GM19324 (cell line): ENCODE measurements around the gene SLC1A4.
A peak's percentile ranks its signal among the peaks of the same experiment; 100 is the strongest.

Experiments used
- ATAC-seq: cut with Tn5 transposase; IDR thresholded peaks from one replicate; pipeline ENCODE4 v1.9.1; 2021; ENCODE audit warnings: mild to moderate bottlenecking, moderate library complexity; ENCODE audit not compliant: unreplicated experiment, low FRiP score

The SLC1A4 gene

DNA sequence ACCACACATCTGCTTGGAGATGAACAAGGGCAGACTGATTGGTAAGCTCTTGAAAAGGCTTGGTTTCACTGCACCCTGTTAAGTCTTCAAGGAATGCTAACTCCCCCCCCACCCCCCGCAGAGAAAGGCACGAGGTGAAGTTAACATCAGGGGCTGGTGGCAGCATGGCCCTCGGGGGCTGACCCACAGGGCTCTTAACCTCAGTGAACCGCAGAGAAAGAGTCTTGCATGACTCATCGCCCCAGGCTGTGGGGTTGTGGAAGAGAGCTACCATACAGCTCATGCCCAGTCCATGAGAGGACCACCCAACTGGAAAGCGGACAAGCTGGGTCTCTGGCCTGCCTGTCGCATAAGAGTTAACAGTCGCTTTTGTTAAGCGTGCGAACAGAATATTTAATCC is 56.5 kb downstream of the SLC1A4 start:
- no peak for ATAC-seq

GRCh38 chr2:65046633-65047407 is 57.6 kb downstream of the SLC1A4 start:
- ATAC-seq, result no peak

- ATAC-seq, result no peak
Observed at GRCh38 chr2:65049010-65049639, 59.9 kb downstream of the SLC1A4 start.

DNA sequence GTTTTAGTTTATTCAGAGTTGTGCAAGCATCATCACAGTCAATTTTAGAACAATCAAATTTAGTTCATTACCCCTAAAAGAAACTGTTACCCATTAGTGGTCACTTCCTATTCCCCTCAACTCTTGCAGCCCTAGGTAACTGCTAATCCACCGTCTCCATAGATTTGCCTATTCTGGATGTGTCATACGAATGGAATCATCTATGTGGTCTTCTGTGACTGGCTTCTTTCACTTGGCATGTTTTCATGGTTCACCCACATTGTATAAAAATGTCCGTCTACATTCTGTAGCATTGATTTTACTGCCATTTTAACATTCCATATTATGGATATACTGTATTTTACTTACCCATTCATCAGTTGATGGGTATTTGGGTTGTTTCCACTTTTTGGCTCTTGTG is 61.7 kb downstream of the SLC1A4 start:
- ATAC-seq, result no peak

GRCh38 chr2:65053199-65053598 is 64.0 kb downstream of the SLC1A4 start:
- ATAC-seq, result peak; percentile 42

GRCh38 chr2:65054749-65055421 is 65.7 kb downstream of the SLC1A4 start:
- no peak for ATAC-seq

GRCh38 chr2:65055422-65056214 is 66.4 kb downstream of the SLC1A4 start:
- peak; percentile 33 for ATAC-seq

DNA sequence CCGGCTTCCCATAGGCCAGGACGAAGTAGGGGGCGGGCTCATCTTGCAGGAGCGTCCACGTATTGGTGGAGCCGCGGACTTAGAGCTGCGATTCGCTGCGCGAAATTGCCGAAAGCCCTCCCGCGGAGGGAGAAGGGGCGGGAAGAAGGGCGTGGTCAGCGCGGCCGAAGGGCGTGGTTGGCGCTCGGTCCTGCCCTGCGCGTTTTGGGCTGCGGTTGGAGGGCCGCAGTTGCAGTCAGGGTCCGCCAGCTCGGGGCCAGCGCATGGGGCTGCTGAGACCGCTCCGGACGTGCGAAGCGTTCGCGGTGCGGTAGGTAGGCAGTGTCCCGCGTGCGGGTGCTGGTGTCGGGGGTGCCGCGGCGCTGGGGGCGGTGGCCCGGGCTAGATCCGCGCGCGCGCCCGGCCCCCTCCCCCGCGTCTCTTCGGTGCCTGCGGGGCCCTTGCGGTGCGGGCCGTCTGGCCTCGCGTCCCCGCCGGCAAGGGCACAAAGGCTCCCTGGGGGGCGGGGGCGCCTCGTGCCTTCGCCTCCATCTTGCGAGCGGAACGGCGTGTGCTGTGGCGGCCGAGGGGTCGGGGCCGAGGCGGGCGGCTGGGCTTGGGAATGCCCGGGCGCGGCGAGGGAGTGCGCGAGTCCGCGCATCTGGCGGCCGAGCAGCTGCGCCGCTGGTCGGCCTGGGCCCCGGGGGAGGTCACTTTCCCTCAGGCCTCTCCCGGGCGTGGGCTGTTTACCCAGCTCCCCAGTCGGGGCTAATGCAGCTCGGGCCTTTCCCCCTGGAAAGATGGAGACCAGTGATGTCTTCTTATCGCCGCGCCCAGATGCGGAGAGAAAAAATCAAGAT is 67.2 kb downstream of the SLC1A4 start, which contains the start of gene CEP68:
Gene CEP68 (plus strand): TSS at position 202 of the 839 bp plus-strand sequence. CDS start 13,029 bp downstream, outside the sequence.
- ATAC-seq, result peak; percentile 93

DNA sequence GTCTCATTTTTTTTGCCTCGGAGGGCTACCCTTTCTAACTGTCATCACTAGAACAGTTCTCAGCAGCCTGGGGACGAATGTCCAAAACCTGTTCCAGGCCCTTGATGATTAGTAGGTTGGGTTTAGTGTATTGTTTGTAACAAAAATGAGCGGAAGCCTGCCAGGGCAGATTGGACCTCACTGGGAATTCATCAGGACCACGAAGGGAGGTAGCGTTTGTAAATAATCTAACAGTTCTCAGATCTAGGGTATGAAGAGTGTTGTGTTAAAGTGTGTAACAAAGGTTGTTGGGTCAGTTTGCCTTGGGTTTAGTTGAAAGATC is 67.8 kb downstream of the SLC1A4 start:
- ATAC-seq, result no peak

DNA sequence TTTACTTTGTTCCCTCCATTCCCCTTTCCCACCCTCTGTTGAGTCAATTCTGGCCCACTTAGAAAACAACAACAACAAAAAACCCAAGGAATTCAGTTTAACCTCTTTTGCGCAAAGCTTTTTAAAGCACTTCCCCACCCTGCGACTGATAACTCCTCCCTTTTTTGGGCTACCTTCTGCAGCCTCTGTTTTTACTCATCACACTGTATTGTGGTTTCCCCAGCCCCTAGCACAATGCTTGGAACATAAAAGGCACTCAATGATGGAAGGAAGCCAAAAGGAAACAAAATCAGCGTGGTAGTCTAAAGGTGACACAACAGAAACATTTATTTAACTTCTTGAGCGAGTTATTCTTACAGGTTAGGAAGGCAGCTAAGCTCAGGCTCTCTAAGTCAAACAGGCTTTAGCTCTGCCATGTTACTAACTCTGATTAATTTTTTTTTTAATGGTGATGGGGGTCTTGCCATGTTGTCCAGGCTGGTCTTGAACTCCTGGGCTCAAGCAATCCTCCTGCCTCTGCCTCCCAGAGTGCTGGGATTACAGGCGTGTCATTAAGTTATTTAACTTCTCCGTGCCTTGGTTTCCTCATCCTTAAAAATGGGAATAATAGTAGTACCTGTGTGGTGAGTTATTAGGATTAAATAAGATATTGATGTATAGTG is 68.3 kb downstream of the SLC1A4 start:
- ATAC-seq, result no peak

GRCh38 chr2:65059071-65059470 is 69.9 kb downstream of the SLC1A4 start:
- no peak for ATAC-seq

- no peak for ATAC-seq
Observed at GRCh38 chr2:65061146-65061909, 72.1 kb downstream of the SLC1A4 start.

DNA sequence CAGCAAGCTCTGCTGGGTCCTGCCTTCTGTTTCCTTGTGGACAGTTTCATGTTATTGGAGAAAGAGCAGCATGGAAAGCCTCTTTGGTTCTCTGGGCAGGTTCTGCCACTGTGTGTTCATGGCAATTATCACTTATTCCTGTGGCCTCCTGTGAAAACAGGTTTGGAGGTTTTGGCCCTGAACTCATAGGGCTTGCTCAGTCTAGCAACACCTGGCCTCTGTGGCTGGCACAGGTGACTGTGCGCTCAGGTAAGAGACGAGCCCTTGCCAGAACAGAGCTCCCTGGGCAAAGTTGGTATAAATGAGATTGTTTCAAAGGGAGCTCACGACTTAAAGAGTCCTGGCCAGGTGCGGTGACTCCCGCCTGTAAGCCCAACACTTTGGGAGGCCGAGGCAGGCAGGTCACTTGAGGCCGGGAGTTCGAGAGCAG is 72.7 kb downstream of the SLC1A4 start:
- ATAC-seq, result no peak

- no peak for ATAC-seq
Observed at GRCh38 chr2:65062843-65063825, 73.9 kb downstream of the SLC1A4 start.

DNA sequence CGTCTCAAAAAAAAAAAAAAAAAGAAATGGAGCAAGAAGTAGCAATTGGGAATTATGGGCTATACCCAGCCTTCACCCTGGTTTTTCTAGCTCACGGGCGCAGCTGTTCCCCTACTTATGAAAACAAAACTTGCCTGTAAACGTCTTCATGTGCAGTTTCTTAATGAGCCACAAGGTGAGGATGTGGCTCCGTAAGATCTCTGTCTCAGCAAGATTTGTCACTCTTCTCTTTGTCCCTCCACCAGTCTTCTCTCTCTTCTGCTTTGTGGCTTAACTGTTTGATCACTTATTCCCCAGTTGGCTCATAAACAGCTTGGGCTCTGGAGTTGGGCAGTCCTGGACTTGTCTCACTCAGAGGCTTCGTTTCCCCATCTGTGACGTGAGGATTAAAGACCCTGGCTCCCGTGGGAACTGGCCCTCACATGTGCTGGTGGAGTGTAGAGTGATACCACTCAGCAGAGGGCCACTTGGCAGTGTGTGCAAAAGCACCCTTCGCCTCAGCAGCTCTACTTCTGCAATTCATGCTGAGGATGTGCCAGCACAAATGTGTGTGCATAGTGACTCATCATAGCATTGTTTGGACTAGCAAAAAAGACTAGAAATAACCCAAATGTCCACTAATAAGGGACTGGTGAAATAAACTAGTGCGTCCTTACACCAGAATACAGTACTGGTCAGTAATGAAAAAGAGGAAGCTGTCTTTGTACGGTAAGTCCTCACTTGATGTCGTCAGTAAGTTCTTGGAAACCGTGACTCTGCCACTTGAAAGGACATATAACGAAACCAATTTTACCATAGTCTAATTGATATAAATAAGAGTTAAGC is 75.7 kb downstream of the SLC1A4 start:
- ATAC-seq, result peak; percentile 80

GRCh38 chr2:65067806-65068553 is 78.8 kb downstream of the SLC1A4 start:
- no peak for ATAC-seq
